ENCODE results near the gene CISH. TPM values are rescaled to one million over a fixed set of nuclear protein-coding genes. Genes with fewer than 3 reads are reported as not detected.

CISH gene
- total RNA-seq, 1 experiment from 2014 or later, result 1.7 TPM

GRCh38 chr3:50587373-50587772, 24.2 kb downstream of the CISH start:
- no peak for TF ChIP-seq CTCF (conservative IDR thresholded peaks at IDR 0.05)
- Mint-ChIP-seq H3K4me1 (peaks cover 0 to 4% of the 10 kb centered on the region in 2 experiments; a peak in 3 of 4 replicates), H3K27ac (no peak overlapping the region)

More at GRCh38 chr3:50587373-50587772, 24.2 kb downstream of the CISH start:
- H3K23me2 ChIP-seq (ENCODE audit: insufficient read length, low read depth, low read length, poor library complexity, severe bottlenecking), result no peaks in the 10 kb centered on the region
- H2BK12ac ChIP-seq (ENCODE audit: insufficient read length, low read depth, low read length), result no peak overlapping the region
- no peaks in the 10 kb centered on the region for H3K27me3 ChIP-seq (ENCODE audit: insufficient read depth, low read length)
- H4K91ac ChIP-seq (ENCODE audit: insufficient read length, low read depth, low read length), result no peak overlapping the region
- no peak overlapping the region for H3K27ac ChIP-seq (ENCODE audit: insufficient read length, low read depth, low read length)
- no peak overlapping the region for H3K9ac ChIP-seq (ENCODE audit: extremely low read depth, insufficient read length, low read length)
- H2BK120ac ChIP-seq (ENCODE audit: low read depth, low read length, poor library complexity, severe bottlenecking), result no peak overlapping the region
- peaks cover 0 to 7% (median 2%) of the 10 kb centered on the region in 3 experiments; a peak in 2 of 7 replicates for H3K36me3 Mint-ChIP-seq (ENCODE audit: insufficient read depth in 1 of 3, low read depth in 3 of 3)
- no peaks in the 10 kb centered on the region for H3K79me2 ChIP-seq (ENCODE audit: insufficient read depth, low read length)
- H3K9me3 ChIP-seq (ENCODE audit: control insufficient read depth, low read depth, low read length), result no peaks in the 10 kb centered on the region
- H3K56ac ChIP-seq (ENCODE audit: insufficient read length, low read depth, low read length), result no peak overlapping the region
- H3K4me2 ChIP-seq (ENCODE audit: insufficient read depth, insufficient read length, low read length), result no peak overlapping the region
- no peak overlapping the region for H3T11ph ChIP-seq (ENCODE audit: low read length)
- no peak overlapping the region for H2BK20ac ChIP-seq (ENCODE audit: low read depth, low read length, poor library complexity, severe bottlenecking)
- H3K9me3 Mint-ChIP-seq, result no peaks in the 10 kb centered on the region
- DNase-seq, result no peak
- H2BK5ac ChIP-seq (ENCODE audit: insufficient read length, low read length), result no peak overlapping the region
- H3K14ac ChIP-seq (ENCODE audit: insufficient read depth, low read length), result no peak overlapping the region
- H3K23ac ChIP-seq (ENCODE audit: insufficient read length, low read depth, low read length), result no peak overlapping the region
- no peaks in the 10 kb centered on the region for H3K4me1 ChIP-seq (ENCODE audit: insufficient read depth, low read length)
- whole genome bisulfite sequencing (ENCODE audit: extremely low coverage, insufficient read length, low lambda C conversion rate), result no CpG with 5 or more reads among the region's 6 CpGs
- no peak overlapping the region for H3K4ac ChIP-seq (ENCODE audit: low read depth, low read length)
- no peaks in the 10 kb centered on the region for H4K20me1 ChIP-seq (ENCODE audit: control insufficient read depth, insufficient read depth, insufficient read length)
- H2AFZ ChIP-seq (ENCODE audit: low read length), result no peak overlapping the region
- H3K79me1 ChIP-seq (ENCODE audit: insufficient read depth, low read depth, low read length, poor library complexity, severe bottlenecking), result no peaks in the 10 kb centered on the region
- H3K18ac ChIP-seq (ENCODE audit: insufficient read length, low read depth, low read length), result no peak overlapping the region
- no peak overlapping the region for H3K4me3 Mint-ChIP-seq
- no peak overlapping the region for H2AK5ac ChIP-seq (ENCODE audit: insufficient read length, low read length)
- H4K5ac ChIP-seq (ENCODE audit: insufficient read length, low read depth, low read length), result no peak overlapping the region
- no peak overlapping the region for H4K8ac ChIP-seq (replicated peaks; ENCODE audit: insufficient read length, low read depth, low read length)
- no peak overlapping the region for H2BK15ac ChIP-seq (ENCODE audit: low read depth, low read length)
- H3K27me3 Mint-ChIP-seq (ENCODE audit: low read depth), result peaks cover 10% of the 10 kb centered on the region

All from H9 (cell line).